HPDE6-E6E7 (cell line): Measurements from ENCODE around the gene SYT14.
"Not testable (repeated sequence)": the region's sequence is repeated elsewhere in the genome, so short reads cannot be mapped to it uniquely, and the experiment has no call there.

Experiments used
- DNase-seq: peaks from one replicate; pipeline ENCODE4 v3.0.0; 2011; ENCODE audit warnings: missing footprints; ENCODE audit errors: extremely low spot score

The SYT14 gene

DNA sequence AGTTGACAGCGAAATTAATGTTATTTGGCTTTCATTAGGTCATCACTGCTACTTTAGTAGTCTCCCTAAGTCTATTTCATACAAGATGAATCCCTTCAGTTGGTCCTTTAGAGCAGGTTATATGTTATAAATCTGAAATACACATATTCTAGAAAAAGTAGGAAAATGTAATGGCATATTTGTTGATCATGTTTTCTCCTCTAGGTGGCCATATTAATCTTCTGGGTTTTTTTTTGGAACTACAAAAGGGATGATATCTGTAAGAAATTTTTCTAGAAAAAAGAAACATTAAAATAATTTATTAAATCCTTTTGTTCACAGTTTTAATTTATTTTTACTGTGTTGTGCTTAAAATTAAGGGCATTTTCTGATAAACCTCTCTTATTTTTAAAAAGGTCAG is 87.9 kb downstream of the SYT14 start:
- DNase-seq, result no peak

- DNase-seq, result no peak
These were observed 90.0 kb downstream of the SYT14 start for GRCh38 chr1:210027994-210028393.

GRCh38 chr1:210031473-210031872 is 93.5 kb downstream of the SYT14 start:
- DNase-seq, result no peak

GRCh38 chr1:210043058-210043457 is 105.0 kb downstream of the SYT14 start:
- DNase-seq, result no peak

GRCh38 chr1:210049616-210050015 is 111.6 kb downstream of the SYT14 start:
- no peak for DNase-seq

DNA sequence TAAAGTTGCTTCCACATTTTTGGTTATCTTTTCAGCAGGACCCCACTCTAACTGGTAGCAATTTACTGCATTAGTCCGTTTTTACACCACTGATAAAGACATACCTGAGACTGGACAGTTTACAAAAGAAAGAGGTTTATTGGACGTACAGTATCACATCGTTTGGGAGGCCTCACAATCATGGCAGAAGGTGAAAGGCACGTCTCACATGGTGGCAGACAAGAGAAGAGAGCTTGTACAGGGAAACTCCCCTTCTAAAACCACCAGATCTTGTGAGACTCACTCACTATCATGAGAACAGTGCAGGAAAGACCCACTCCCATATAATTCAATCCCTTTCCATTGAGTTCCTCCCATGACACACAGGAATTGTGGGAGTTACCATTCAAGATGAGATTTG is 112.5 kb downstream of the SYT14 start:
- not testable (repeated sequence) for DNase-seq

- DNase-seq, result no peak
These were observed 115.1 kb downstream of the SYT14 start for GRCh38 chr1:210053126-210053525.

- no peak for DNase-seq
These were observed 119.6 kb downstream of the SYT14 start for GRCh38 chr1:210057593-210057992.

DNA sequence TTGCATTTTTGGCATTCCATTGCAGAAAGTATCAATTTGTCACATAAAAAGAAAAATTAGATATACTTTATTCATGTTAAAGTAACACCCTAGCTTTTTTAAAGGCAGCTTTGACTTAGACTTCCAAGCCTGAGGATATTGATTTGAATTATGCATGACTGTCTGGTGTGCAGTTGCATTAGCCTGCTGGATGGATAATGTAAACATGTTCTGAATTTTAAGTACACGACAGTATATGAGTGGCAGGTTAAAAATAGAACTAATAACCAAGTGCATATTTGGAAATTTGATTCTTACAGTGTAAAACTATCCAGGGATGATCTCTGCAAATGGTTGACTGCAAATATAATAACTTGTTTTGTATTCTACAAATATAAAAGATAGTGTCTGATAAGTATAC is 124.0 kb downstream of the SYT14 start:
- DNase-seq, result no peak

DNA sequence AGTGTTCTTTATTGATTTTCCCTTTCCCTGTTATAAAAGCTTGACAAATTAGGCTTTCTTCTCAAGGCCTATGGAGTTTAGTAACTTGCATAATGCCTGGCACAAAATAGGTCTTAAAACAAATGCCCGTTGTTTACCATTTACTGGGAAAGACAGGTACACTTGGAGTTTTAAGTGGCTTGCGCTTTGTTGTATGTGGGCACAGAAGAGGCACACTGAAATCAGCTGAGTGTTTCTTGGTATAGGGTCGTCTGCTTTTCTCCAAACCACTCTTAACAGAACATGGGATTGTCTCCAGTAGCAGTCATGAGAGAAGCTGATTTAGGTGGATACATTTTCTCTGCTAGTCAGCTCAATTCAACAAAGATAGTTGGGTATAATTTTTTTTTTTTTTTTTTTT is 132.5 kb downstream of the SYT14 start:
- DNase-seq, result no peak

DNA sequence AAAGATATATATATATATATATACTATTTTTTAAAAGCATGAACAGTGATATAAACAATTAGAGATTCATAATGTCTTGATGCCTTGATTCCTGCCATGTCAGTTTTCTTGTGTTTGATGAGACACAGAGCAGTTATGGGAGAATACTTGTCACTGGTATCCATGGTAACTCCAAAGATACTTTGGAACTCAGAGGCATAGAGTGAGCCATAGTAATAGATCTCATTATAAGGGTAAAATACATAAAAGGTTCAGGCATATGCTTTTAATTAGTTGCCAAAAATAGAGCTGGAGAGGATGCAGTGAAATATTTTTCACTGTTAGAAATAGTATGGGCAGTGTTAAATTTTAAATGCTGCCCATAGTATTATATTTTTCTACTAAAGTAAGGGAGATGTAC is 134.1 kb downstream of the SYT14 start:
- no peak for DNase-seq

DNA sequence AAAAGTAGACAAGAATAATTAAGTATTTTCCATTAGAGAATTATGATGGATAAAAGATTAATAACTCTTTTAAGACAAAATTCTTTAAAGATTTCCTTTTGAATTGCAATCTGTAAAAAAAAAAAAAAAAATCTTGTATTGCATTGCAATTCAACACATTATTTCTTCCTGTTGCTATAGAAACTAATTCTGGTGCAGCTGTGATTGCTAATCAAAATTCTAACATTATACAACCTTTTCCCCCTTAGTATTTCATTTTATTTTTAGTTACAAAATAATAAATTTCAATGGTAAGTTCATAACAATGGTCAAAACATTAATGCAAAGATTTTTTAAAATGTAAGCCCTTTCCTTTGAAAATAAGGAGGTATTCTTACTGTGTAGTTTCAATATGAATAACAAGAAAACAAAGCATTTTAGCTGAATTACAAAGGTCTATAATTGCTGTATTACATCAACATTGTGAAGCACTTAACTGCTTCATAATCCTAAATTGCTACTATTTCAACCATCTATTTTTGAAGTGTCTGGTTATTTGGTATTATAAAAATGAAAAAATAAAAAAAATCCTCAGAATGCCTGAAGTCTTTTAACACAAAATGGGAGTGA is 135.0 kb downstream of the SYT14 start:
- DNase-seq, result no peak

- DNase-seq, result no peak
These were observed 136.9 kb downstream of the SYT14 start for GRCh38 chr1:210074904-210075303.

DNA sequence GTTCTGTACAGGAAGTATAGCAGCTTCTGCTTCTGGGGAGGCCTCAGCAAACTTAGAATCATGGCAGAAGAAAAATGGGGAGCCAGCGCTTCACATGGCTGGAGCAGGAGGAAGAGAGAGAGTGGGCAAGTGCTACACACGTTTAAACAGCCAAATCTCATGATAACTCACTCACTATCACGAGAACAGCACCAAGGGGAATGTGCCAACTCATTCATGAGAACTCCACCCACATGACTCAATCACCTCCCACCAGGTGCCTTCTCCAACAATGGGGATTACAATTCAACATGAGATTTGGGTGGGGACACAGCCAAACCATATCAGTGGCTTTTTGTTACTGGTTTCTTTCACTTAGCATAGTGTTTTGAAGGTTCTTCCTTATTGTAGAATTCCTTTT is 138.6 kb downstream of the SYT14 start:
- DNase-seq, result no peak

DNA sequence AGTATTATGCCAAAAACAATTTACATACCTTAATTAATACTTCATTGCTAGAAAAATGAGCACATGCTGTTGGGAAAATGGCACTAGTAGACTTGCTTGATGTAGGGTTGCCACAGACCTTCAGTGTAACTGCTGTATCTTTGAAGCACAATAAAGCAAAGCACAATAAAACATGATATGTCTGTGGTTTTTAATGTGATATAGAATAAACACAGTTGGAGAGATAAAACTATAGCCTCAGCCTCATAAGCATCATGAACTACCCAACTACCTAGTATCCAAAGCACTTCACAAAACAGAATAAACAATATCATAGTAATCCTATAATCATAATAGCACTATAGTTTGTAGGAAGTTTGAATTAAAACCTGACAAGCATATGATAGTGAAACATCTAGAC is 143.5 kb downstream of the SYT14 start:
- no peak for DNase-seq

- DNase-seq, result no peak
These were observed 147.3 kb downstream of the SYT14 start for GRCh38 chr1:210085359-210085758.

GRCh38 chr1:210087058-210087457 is 149.0 kb downstream of the SYT14 start:
- no peak for DNase-seq

GRCh38 chr1:210089855-210090254 is 151.8 kb downstream of the SYT14 start:
- DNase-seq, result no peak

DNA sequence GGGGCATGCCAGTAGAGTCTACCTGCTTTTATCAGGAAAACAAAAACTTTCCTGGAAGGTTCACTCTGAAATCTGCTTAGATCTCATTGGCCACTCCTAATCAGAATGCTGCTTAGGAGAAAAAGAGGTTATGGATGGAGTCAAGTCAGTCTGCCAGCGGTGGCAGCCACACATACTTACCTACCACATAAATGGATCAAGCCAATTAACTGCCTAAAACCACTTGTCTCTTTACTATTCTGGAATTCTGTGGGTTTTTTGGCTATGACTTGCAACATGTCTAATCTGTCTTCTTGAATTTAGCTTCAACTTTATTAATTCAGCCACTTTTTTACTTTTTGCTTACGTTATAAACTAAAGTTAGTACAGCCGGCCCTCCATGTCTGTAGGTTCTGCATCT is 154.3 kb downstream of the SYT14 start:
- DNase-seq, result no peak

- DNase-seq, result no peak
These were observed 155.4 kb downstream of the SYT14 start for GRCh38 chr1:210093461-210093860.

GRCh38 chr1:210098356-210098755 is 160.3 kb downstream of the SYT14 start:
- DNase-seq, result no peak

- no peak for DNase-seq
These were observed 161.9 kb downstream of the SYT14 start for GRCh38 chr1:210099921-210100320.

- DNase-seq, result no peak
These were observed 166.1 kb downstream of the SYT14 start for GRCh38 chr1:210104103-210104502.

DNA sequence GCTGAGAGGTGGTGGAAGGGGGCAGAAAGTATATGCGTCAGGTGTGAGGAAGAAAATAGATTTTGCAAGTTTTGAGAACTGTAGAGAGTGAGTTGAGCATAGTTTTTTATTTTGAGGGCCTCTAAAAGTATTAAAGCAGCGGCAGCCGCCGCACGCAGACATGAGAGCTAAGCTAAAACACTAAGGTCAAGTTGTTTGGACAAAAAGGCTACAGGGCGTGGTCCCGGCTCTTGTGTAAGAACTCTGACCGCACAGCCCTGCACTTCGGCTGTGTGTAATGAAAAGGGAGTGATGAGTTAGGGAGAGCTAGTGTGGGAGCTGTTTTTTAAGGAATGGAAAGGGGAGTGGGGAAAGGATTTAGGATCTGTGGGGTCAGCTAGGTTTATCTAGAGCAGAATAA is 174.9 kb downstream of the SYT14 start:
- not testable (repeated sequence) for DNase-seq
